ENCODE data around the gene DHH. TPM values are rescaled to one million over a fixed set of nuclear protein-coding genes. Genes with fewer than 3 reads are reported as not detected.

The DHH gene
- total RNA-seq, 1 donor from 2014 or later = 0.34 TPM

DNA sequence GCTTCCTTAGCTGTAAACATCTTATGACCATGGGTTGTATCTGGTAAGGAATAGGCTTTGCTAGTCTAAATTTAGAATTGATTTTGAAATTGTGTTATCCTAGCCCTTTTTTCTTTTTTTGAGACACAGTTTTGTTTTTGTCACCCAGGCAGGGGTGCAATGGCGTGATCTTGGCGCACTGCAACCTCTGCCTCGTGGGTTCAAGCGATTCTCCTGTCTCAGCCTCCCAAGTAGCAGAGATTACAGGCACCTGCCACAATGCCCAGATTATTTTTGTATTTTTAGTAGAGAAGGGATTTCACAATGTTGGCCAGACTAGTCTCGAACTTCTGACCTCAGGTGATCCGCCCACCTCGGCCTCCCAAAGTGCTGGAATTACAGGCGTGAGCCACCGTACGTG lies 39.0 kb upstream of the DHH start:
- Mint-ChIP-seq H3K36me3 (ENCODE audit: insufficient read depth) (peaks cover 15% of the 10 kb centered on the region), H3K9me3 (ENCODE audit: low read depth) (no peaks in the 10 kb centered on the region), H3K4me1 (ENCODE audit: low read depth) (peaks cover 21% of the 10 kb centered on the region), H3K27ac (no peak overlapping the region), H3K27me3 (no peaks in the 10 kb centered on the region), H3K4me3 (ENCODE audit: low read depth) (no peak overlapping the region)
- DNase-seq (ENCODE audit: low spot score, unreplicated experiment) = no peak
- TF ChIP-seq, protein P1, sequence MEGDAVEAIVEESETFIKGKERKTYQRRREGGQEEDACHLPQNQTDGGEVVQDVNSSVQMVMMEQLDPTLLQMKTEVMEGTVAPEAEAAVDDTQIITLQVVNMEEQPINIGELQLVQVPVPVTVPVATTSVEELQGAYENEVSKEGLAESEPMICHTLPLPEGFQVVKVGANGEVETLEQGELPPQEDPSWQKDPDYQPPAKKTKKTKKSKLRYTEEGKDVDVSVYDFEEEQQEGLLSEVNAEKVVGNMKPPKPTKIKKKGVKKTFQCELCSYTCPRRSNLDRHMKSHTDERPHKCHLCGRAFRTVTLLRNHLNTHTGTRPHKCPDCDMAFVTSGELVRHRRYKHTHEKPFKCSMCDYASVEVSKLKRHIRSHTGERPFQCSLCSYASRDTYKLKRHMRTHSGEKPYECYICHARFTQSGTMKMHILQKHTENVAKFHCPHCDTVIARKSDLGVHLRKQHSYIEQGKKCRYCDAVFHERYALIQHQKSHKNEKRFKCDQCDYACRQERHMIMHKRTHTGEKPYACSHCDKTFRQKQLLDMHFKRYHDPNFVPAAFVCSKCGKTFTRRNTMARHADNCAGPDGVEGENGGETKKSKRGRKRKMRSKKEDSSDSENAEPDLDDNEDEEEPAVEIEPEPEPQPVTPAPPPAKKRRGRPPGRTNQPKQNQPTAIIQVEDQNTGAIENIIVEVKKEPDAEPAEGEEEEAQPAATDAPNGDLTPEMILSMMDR (IDR thresholded peaks at IDR 0.05; ENCODE audit: unreplicated experiment) = no peak

DNA sequence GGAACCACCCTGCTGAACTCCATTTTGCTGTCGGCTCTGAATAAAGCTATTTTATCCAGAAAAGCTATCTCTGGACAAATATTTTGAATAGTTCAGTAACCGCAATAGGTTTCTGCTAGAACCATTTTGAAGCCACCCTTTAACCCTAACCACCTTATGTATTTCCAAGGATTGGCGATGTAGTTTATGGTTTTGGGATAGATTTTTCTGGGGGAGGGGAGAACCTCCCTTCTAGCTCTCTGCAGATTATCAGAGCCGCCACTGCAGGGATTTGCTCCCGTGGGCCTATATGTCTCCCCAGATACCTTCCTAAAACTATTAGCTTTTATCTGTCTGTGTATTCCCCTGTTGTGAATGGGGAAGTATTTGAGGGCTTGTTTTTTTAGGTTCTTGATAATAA lies 38.4 kb upstream of the DHH start:
- H3K27ac Mint-ChIP-seq = no peak overlapping the region
- H3K27me3 Mint-ChIP-seq = no peaks in the 10 kb centered on the region
- no peaks in the 10 kb centered on the region for H3K9me3 Mint-ChIP-seq (ENCODE audit: low read depth)
- H3K4me1 Mint-ChIP-seq (ENCODE audit: low read depth) = peaks cover 17% of the 10 kb centered on the region
- no peak for DNase-seq (ENCODE audit: low spot score, unreplicated experiment)
- peaks cover 16% of the 10 kb centered on the region for H3K36me3 Mint-ChIP-seq (ENCODE audit: insufficient read depth)
- H3K4me3 Mint-ChIP-seq (ENCODE audit: low read depth) = no peak overlapping the region
- TF ChIP-seq, protein P1 (IDR thresholded peaks at IDR 0.05; ENCODE audit: unreplicated experiment) = no peak

DNA sequence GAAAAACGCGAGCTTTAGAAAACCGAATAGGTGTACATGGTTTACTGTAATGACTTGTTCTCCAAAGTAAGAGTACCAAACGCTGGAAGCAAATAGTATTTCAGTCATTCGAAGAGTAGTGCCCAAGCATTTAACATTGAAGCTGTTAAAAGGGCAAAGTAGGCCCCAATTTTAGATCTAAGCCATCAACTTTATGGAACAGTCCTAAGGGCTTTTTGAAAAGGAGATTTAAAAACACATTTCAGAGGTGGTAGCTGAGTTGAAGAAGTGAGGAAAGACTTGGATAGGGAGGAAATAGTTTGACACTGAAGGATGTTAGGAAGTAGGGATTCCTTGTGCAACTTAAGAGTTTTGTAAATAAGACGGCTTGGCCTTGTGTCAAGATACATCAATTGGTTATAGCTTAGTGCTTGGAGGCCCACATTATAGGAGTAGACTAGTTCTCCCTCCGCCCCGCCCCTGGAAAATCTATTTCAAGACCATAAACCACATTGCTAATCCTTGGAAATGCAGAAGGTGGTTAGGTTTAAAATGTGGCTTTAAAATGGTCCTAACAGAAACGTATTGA lies 37.4 kb upstream of the DHH start:
- TF ChIP-seq, protein P1 (IDR thresholded peaks at IDR 0.05; ENCODE audit: unreplicated experiment) = no peak
- Mint-ChIP-seq H3K27ac (peak overlapping the region; percentile 25), H3K4me1 (ENCODE audit: low read depth) (peaks cover 17% of the 10 kb centered on the region), H3K27me3 (no peaks in the 10 kb centered on the region), H3K4me3 (ENCODE audit: low read depth) (peak overlapping the region; percentile 72), H3K9me3 (ENCODE audit: low read depth) (no peaks in the 10 kb centered on the region), H3K36me3 (ENCODE audit: insufficient read depth) (peaks cover 27% of the 10 kb centered on the region)
- no peak for DNase-seq (ENCODE audit: low spot score, unreplicated experiment)

DNA sequence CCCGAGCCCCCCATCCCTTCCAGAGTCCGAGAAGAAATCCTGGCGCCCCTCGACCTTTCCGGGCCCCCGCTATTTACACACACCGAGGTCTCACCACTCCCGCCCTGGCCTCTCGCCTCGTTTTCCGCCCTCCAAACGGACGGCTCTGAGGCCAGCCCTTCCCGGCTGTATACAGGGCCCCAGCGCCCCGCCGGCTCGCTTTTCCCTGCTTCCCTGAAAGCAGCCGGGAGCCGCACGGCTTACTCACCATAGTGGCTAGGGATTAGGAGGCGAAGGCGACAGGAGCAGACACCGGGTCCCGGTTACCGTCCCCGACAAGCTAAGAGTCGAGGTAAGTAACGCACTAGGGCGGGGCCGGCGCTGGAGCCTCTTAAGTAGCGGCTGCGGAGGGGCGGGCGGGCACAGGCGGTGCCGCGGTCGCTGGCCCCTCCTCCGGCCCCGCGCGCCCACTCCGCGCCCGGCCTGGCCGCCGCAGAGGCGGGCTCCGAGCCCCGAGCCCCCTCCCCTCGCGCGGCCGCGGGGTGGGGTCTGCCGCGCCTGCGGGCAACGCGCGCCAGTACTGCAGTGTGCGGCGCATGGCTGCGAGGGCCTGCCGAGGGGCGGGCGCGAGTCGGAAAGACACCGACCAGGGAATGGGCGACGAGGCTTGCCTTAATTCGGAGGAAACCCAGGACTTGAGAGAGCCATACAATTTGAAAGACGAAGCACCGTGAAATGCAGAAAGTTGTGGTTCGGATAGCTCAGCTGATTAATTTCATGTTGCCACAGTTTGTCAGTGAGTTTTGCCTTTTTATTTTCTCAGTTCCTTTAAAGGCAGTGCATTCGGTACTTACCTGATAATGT lies 36.7 kb upstream of the DHH start, which contains the start of gene TUBA1B:
Gene TUBA1B (minus strand): TSS at position 345 of the 843 bp plus-strand sequence. CDS start 95 bp downstream, at position 250.
- TF ChIP-seq, protein P1 (IDR thresholded peaks at IDR 0.05; ENCODE audit: unreplicated experiment) = no peak
- H3K4me3 Mint-ChIP-seq (ENCODE audit: low read depth) = peak within 1 kb of the TSS; percentile 94
- H3K27ac Mint-ChIP-seq = peak within 1 kb of the TSS; percentile 97
- no peaks in the 10 kb centered on the region for H3K9me3 Mint-ChIP-seq (ENCODE audit: low read depth)
- H3K27me3 Mint-ChIP-seq = no peaks in the 10 kb centered on the region
- H3K4me1 Mint-ChIP-seq (ENCODE audit: low read depth) = peaks cover 17% of the 10 kb centered on the region
- H3K36me3 Mint-ChIP-seq (ENCODE audit: insufficient read depth) = peaks cover 28% of the 10 kb centered on the region
- peak; percentile 81 for DNase-seq (ENCODE audit: low spot score, unreplicated experiment)

DNA sequence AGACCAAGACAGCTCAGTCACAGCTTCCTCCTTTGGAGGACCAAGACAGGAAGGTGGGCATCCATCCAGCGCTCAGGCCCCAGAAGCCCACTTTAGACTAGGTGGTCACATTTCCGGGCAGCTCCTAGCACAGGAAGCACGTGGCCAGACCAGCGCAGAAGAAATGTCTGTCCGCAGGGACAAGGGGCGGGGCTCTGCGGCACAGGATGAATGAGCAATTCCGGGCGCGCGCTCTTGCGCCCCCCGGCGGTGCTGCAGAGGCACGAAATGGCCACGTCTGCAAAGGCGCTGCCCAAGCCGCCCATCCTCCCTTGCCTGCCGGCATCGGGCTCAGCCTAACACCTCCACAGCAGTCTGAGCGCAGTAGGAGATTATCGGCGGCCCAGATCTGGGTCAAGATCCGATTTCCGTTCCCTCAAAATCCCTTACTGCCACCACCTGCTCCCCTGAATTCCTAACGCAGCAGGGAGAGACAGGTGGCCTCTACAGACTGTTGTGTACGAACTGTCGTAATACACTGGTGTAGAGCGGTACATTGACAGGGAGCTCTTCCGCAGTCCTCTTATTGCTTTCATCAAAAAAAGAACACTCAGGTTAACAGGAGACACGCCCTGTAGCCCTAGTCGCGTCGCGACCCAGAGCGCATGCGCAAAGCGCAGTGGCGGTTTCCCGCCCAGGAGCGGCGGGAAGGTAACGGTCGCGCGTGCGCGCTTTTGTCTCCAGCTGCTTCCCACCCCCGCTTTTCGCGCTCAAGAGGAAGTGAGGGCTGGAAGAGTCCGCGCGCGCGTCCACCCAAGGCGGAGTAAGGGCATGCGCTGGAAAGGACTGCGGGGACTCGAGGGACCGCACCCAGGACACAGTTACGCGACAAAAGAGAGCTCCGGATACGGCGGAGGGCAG lies 35.8 kb upstream of the DHH start:
- Mint-ChIP-seq H3K4me3 (ENCODE audit: low read depth) (peak overlapping the region; percentile 94), H3K4me1 (ENCODE audit: low read depth) (peaks cover 17% of the 10 kb centered on the region), H3K9me3 (ENCODE audit: low read depth) (no peaks in the 10 kb centered on the region), H3K27ac (peak overlapping the region; percentile 97), H3K27me3 (no peaks in the 10 kb centered on the region), H3K36me3 (ENCODE audit: insufficient read depth) (peaks cover 28% of the 10 kb centered on the region)
- peak; percentile 80 for DNase-seq (ENCODE audit: low spot score, unreplicated experiment)
- TF ChIP-seq, protein P1 (IDR thresholded peaks at IDR 0.05; ENCODE audit: unreplicated experiment) = peak; percentile 96
